ENCODE results near the gene FSTL4.

The FSTL4 gene

GRCh38 chr5:133278317-133278716, 334.0 kb downstream of the FSTL4 start:
- no peak for DNase-seq

- DNase-seq: no peak
Measured at GRCh38 chr5:133277744-133278143, 334.6 kb downstream of the FSTL4 start.

- no peak for DNase-seq
Measured at GRCh38 chr5:133276171-133276570, 336.2 kb downstream of the FSTL4 start.

DNA sequence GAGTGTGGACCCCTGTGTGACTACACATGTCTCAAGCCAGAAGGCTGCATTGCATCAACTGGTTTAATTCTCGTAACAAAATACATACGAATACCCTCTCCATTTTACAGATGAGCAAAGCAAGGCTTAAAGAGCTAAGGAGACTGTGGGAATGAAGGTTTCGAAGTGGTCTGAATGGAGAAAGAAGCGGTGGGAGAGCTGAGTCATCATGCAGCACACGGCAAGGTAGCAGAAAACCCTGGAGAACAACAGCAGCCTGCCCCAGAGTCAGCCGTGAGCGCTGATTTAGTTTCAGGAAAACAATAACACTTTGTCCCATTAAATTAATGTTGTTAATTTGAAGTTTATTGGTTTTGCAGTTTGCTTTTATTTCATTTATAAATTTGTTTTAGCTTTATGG, 336.7 kb downstream of the FSTL4 start:
- no peak for DNase-seq

GRCh38 chr5:133274597-133274935, 337.8 kb downstream of the FSTL4 start:
- no peak for DNase-seq

DNA sequence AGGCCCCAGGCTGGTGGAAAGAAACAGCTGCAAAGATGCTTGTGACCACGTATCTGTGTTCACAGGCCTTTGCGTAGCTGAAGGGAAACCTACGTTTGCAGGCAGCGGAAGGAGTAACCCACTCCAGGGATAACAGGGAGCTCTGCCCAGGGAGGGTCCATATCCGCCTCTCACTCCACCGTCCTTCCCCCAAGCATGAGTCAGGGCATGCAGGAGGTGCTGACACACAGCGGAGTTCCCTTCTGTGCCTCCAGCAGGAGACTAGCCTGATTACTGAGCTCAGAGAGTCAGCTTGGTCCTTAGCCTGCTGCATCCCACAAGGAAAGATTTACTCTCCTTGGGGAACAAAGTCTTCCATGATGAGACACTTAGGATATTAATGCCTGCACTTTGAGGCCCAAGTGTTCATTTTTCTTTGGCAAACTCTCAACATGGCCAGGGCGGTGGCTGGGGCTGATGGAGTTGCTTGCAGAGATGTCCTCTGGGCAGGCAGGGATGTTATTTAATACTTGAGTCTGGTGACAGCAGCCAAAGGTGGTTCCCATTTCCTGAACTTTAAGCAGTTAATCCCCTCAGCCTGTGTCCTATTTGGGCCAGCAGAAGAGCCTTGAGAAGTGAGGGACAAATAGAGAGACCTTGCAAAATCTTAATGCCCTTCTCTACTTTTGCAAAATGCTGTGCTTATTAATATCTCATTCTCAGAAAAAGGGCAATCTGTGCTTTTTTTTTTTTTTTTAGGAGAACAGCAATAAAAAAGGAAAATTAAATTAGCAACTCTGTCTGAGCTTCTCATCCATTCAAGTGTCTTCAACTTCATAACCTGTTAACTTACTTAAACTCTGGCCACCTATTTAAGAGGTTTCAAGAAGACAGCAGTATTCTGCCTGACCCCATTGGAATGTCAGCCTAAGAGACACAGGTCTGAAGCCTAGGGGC, 338.4 kb downstream of the FSTL4 start:
- DNase-seq: no peak

DNA sequence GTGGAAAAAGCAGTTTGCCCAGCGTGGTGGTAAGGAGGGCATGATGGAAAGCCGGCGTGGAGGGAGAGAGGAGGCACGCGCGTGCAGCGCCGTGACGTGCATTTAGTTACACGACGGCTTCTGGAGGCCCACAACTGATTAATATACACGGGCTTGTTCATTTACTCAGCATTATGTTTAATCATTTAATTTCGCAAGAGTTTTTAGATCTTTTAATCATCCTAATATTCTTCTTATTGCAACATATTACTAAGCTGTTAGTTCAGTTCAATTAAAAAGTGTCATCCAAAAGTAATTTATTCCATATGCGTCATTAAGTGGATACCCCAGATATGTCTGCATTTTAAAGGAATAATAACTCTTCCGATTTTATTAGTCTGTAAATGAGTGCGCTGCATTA, 340.0 kb downstream of the FSTL4 start:
- no peak for DNase-seq

- DNase-seq: no peak
Measured at GRCh38 chr5:133271606-133272005, 340.7 kb downstream of the FSTL4 start.

DNA sequence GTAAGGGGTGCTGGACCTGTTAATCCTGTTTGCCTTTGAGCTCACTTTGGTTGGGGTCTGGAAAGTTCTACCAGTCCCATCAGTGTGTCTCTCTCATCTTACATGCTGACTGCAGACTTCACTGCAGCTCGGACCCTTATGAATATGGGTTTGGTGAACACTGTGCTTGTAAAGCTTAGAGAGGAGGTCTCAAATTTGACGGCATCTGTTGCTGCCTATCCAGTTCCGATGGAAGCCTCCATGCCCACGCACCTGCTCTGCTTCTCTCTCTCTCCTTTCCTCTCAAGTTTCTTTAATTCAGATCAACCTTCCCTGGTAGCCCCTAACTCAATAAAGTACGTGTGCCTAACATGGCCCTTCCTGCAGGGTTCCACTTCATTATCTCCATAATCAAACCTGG, 342.6 kb downstream of the FSTL4 start:
- DNase-seq: no peak

DNA sequence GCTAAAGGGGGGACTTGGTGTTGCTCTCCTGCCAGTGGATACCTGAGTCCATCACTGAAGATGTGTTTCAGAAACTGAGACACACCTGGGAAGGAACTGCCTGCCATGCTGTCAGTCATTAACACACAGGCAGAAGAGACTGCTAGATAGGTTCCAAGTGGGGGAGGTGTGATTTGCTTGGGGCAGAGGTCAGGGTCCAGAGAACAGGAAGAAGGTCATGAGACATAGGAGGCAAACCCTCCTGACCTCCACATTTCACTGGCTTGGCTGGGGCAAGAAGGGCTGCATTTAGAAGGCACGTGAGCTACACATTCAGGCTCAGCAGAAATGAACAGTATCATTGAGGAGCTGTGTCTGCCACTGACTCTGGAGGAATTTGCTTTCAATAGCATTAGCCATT, 344.7 kb downstream of the FSTL4 start:
- DNase-seq: no peak

- DNase-seq: no peak
Measured at GRCh38 chr5:133266966-133267365, 345.4 kb downstream of the FSTL4 start.

GRCh38 chr5:133266527-133266878, 345.8 kb downstream of the FSTL4 start:
- no peak for DNase-seq

GRCh38 chr5:133265720-133266526, 346.4 kb downstream of the FSTL4 start:
- DNase-seq: no peak

- DNase-seq: no peak
Measured at GRCh38 chr5:133265257-133265656, 347.1 kb downstream of the FSTL4 start.

- DNase-seq: no peak
Measured at GRCh38 chr5:133262690-133263089, 349.7 kb downstream of the FSTL4 start.

- DNase-seq: no peak
Measured at GRCh38 chr5:133261993-133262392, 350.3 kb downstream of the FSTL4 start.

DNA sequence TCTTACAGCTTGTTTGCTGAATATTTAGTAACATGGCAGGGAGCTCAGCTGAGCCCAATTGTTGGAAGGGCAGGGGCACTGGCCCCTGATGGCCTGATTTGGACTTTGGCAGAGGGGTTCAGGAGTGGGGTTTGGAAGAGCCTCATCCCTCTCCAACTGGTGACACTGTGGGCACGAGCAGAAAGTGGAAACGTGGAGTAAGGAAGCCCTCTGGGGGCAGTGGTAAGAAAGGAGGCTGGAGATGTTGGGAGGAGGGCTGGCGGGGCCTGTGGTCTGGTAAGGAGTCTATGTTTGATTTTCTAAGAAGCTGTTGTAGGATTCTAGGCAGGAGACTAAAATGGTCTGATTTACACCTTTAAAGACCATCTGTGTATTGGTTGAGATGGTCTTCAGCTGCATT, 351.6 kb downstream of the FSTL4 start:
- no peak for DNase-seq

- no peak for DNase-seq
Measured at GRCh38 chr5:133259199-133259997, 352.9 kb downstream of the FSTL4 start.

DNA sequence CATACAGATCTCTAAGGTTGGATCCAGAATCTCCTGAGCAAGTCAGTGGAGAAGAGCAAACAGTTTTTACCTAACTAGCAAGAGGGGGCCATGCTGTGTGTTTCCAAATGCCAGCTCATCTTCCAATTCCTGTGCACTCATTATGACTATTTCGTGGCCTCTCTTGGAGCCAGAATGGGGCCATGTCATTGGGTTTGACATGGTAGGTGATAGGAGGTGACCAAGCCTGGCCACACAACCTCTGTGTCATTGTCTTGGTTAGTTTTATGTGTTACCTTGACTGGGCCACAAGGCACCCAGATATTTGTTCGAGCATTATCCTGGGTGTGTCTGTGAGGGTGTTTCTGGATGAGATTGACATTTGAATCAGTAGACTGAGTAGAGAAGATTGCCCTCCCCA, 354.4 kb downstream of the FSTL4 start:
- no peak for DNase-seq

DNA sequence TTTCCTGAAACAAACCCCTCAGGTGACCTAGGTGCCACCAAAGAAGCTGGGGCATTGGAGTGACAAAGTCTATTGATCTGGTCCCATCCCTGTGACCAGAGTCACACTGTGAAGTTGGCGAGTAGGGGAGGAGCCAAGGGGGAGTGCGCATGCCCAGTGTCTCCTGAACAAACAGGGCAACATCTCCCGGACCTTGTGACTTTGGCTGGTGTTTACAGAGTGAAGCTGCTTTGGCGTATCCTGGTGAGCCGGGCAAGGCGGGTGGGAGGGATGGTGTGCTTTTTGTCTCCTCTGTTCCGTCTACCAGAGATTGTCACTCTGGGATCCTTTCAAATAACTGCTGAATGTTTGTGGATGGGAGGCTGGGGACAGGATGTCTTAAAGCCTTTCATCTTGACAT, 356.1 kb downstream of the FSTL4 start:
- DNase-seq: no peak

- no peak for DNase-seq
Measured at GRCh38 chr5:133254803-133255202, 357.5 kb downstream of the FSTL4 start.

- no peak for DNase-seq
Measured at GRCh38 chr5:133253671-133254070, 358.7 kb downstream of the FSTL4 start.

DNA sequence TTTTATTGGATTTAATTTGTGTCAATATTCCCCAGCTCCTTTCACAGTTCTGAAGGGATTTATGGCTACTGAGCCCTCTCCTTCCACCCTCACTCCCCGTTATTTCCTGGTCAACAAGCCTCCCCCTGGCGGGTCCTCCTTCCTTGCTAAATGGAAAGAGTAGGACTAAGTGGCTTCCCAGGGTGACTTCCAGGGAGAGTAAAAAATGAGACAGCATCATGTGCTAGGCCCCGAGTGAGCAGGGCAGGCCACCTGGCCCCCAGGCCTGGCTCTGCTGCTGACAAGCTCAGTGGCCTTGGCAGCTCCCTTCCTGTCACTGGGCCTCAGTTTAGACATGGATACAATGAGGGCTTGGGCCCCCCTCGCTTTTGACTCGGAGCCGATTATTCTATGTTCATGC, 359.3 kb downstream of the FSTL4 start:
- DNase-seq: no peak

DNA sequence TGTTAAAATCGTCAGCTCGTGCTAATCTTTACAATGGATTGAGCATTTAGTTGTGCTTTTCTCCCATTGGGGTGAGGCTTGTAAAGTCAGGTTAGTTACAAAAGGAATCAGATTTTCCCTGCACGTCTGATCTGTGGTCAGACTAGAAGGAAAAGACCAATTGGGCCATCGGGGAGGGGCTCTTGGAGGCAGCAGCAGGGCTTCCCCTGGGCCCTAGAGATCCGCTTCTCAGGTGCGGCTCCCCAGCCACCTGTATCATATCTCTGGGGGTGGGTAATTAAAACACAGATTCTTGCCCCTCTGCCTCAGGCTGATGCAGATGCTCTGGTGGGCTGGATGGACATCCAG, 360.2 kb downstream of the FSTL4 start:
- DNase-seq: no peak
